GM12878 (cell line): ENCODE results near the gene SERP1. TPM values are rescaled to one million over a fixed set of nuclear protein-coding genes. Genes with fewer than 3 reads are reported as not detected.

Experiments used
- ATAC-seq: fragments of 200-7000 bp; cut with Tn5 transposase; 3 replicates; pipeline ENCODE4 v1.9.1; 2020; ENCODE audit warnings: mild to moderate bottlenecking, moderate library complexity
- BruUV-seq: library from RNA; stranded (reverse); fragments of 400-500 nt; replicated peaks from 2 replicates; lab custom pipeline; 2021; lab: Mats Ljungman, UMichigan
- CTCF ChIA-PET: fragments of 300-600 bp; sonication (Branson Sonifier 250); formaldehyde crosslinking; extraction: SDS; loops from one replicate; lab custom pipeline; 2021; ENCODE audit warnings: inconsistent platforms; lab: Yijun Ruan, JAX
- POLR2A ChIA-PET: fragments of 350-600 bp; formaldehyde crosslinking; extraction: SDS; loops from one replicate; lab custom pipeline; 2021; ENCODE audit warnings: inconsistent platforms; lab: Charles Lee
- RAD21 ChIA-PET: fragments of 300-600 bp; sonication (Branson Sonifier 250); formaldehyde crosslinking; loops from one replicate; lab custom pipeline; 2023; ENCODE audit warnings: antibody characterized with exemption; ENCODE audit not compliant: unreplicated experiment; lab: Charles Lee
- SMC1A ChIA-PET: fragments of 300-600 bp; sonication (Branson Sonifier 250); formaldehyde crosslinking; loops from one replicate; lab custom pipeline; 2023; ENCODE audit not compliant: unreplicated experiment, uncharacterized antibody; lab: Charles Lee
- DNase-seq: peaks from one replicate; pipeline ENCODE4 v3.0.0-alpha.2; 2011; ENCODE audit warnings: low read depth, low spot score
- FAIRE-seq: peaks from 3 replicates; lab custom pipeline; 2011; peaks lifted over from hg19 to GRCh38; lab: Jason Lieb, UNC
- H2AFZ ChIP-seq: 2 replicates; pipeline ENCODE4 v1.6.0; 2011; ENCODE audit warnings: low read depth, low read length, control low read depth; ENCODE audit not compliant: control insufficient read depth
- H3K27ac ChIP-seq: 2 replicates; pipeline ENCODE4 v1.5.1; 2011; ENCODE audit warnings: control low read depth; ENCODE audit not compliant: control insufficient read depth, insufficient read depth
- H3K27me3 ChIP-seq, 2 experiments: replicated peaks in 1 of 2; 2 replicates each; pipeline versions ENCODE4 v1.6.0 to v1.6.1; 2011; ENCODE audit warnings: low read length in 1 of 2; ENCODE audit not compliant: control insufficient read depth in 2 of 2, insufficient read depth in 2 of 2
- H3K36me3 ChIP-seq, 2 experiments: 2 replicates each; pipeline ENCODE4 v1.5.1; 2011; ENCODE audit warnings: low read length in 1 of 2; ENCODE audit not compliant: control insufficient read depth in 2 of 2, insufficient read depth in 2 of 2
- H3K4me1 ChIP-seq: 2 replicates; pipeline ENCODE4 v1.6.1; 2011; ENCODE audit warnings: mild to moderate bottlenecking, low read length, moderate library complexity, mixed read lengths; ENCODE audit not compliant: control insufficient read depth, insufficient read depth
- H3K4me2 ChIP-seq: 2 replicates; pipeline ENCODE4 v1.6.0; 2011; ENCODE audit warnings: control low read depth; ENCODE audit not compliant: control insufficient read depth, insufficient read depth
- H3K4me3 ChIP-seq: fragments of 200-600 bp; sonication (generic); 2 replicates; pipeline ENCODE4 v1.5.1; 2016
- H3K79me2 ChIP-seq: 2 replicates; pipeline ENCODE4 v1.6.0; 2011; ENCODE audit warnings: low read length; ENCODE audit not compliant: control insufficient read depth, insufficient read depth
- H3K9ac ChIP-seq: 2 replicates; pipeline ENCODE4 v1.8.0; 2011; ENCODE audit warnings: low read length, control low read depth, mixed read lengths; ENCODE audit not compliant: control insufficient read depth, insufficient read depth
- H3K9me3 ChIP-seq: replicated peaks from 3 replicates; pipeline ENCODE4 v1.5.1; 2011; ENCODE audit warnings: mild to moderate bottlenecking, low read length; ENCODE audit not compliant: control insufficient read depth, insufficient read depth
- H4K20me1 ChIP-seq: 2 replicates; pipeline ENCODE4 v1.6.0; 2011; ENCODE audit not compliant: control insufficient read depth, insufficient read depth
- BCL3 ChIP-seq: IDR thresholded peaks from 2 replicates; pipeline ENCODE4 v1.6.1; 2011; ENCODE audit warnings: borderline replicate concordance, low read depth, mild to moderate bottlenecking, moderate library complexity, low read length; ENCODE audit not compliant: insufficient read depth, poor library complexity, severe bottlenecking
- GATAD2B ChIP-seq: fragments of 450-650 bp; conservative IDR thresholded peaks from 2 replicates; pipeline ENCODE4 v1.6.1; 2017; ENCODE audit warnings: low read depth, mild to moderate bottlenecking, moderate library complexity
- NFYA ChIP-seq: IDR thresholded peaks from 2 replicates; pipeline ENCODE4 v1.6.1; 2011; ENCODE audit warnings: low read depth, mild to moderate bottlenecking, low read length, improper control_type of control experiment, borderline replicate concordance
- POLR2AphosphoS5 ChIP-seq: IDR thresholded peaks from 2 replicates; pipeline ENCODE4 v1.6.1; 2011; ENCODE audit warnings: mild to moderate bottlenecking, low read length, inconsistent platforms
- RAD51 ChIP-seq: fragments of 450-650 bp; IDR thresholded peaks from 2 replicates; pipeline ENCODE4 v1.6.1; 2016; ENCODE audit warnings: moderate library complexity, mild to moderate bottlenecking, inconsistent platforms
- RELA ChIP-seq: fragments of 450-650 bp; IDR thresholded peaks from 2 replicates; pipeline ENCODE4 v1.8.0; 2014; ENCODE audit warnings: borderline replicate concordance; ENCODE audit not compliant: partially characterized antibody
- SIX5 ChIP-seq: IDR thresholded peaks from 2 replicates; pipeline ENCODE4 v1.6.1; 2011; ENCODE audit warnings: mild to moderate bottlenecking, low read depth, low read length, moderate library complexity; ENCODE audit not compliant: severe bottlenecking
- STAT3 ChIP-seq: IDR thresholded peaks from 2 replicates; pipeline ENCODE4 v1.6.1; 2011; ENCODE audit warnings: low read depth, low read length, improper control_type of control experiment
- SUPT20H ChIP-seq: IDR thresholded peaks from 2 replicates; pipeline ENCODE4 v1.6.1; 2011; ENCODE audit warnings: low read depth, mild to moderate bottlenecking, low read length, moderate library complexity, borderline replicate concordance; ENCODE audit not compliant: control insufficient read depth
- ZBED1 ChIP-seq: IDR thresholded peaks from 2 replicates; pipeline ENCODE4 v1.6.1; 2016; ENCODE audit warnings: borderline replicate concordance
- WGBS: methylation state at CpG from one replicate; pipeline ENCODE4 v1.1.6; 2016; ENCODE audit warnings: low lambda C conversion rate; ENCODE audit not compliant: insufficient replicate concordance, insufficient coverage; ENCODE audit errors: missing lambda C conversion rate; 5-methylcytosine and 5-hydroxymethylcytosine counted together
- in situ Hi-C: fragments of 300-500 bp; cut with MboI; formaldehyde crosslinking; loops from 9 replicates; pipeline ENCODE4 v1.14.3; 2018; ENCODE audit warnings: mixed read lengths
- intact Hi-C: fragments of 100-400 bp; cut with micrococcal nuclease; formaldehyde crosslinking; loops from one replicate; pipeline ENCODE4 v1.14.2; 2022; ENCODE audit not compliant: unreplicated experiment
- polyA plus RNA-seq, 11 experiments: library from polyadenylated mRNA; depleted of rRNA in 4 of 11; unstranded in 6 of 11; stranded (reverse) in 5 of 11; fragments of >200 nt; fragmentation: Nextera tagmentation in 4 of 11; fragmentation: Illumina TruSeq in 1 of 11; extraction: Ambion mirVana in 4 of 11; extraction: Trizol in 1 of 11; gene quantifications; 1 replicate in 1 of 11; 2 replicates in 10 of 11; pipeline versions ENCODE4 v1.2.1 to v1.2.3, GENCODE V29; 2011 to 2016; ENCODE audit warnings: inconsistent platforms in 2 of 11, missing spikeins in 2 of 11, low read depth in 1 of 11
- total RNA-seq, 4 experiments: library from RNA; depleted of rRNA in 3 of 4; stranded (reverse); fragments of >200 nt in 3 of 4; fragmentation: Illumina TruSeq in 1 of 4; extraction: Trizol in 1 of 4; gene quantifications; 2 replicates each; pipeline versions ENCODE4 v1.2.1 to v1.2.3, GENCODE V29; 2013 to 2021
- TF ChIP-seq, protein P1 (sequence below): fragments of 450-650 bp; IDR thresholded peaks from 2 replicates; pipeline ENCODE4 v1.6.1; 2017; ENCODE audit warnings: mild to moderate bottlenecking, moderate library complexity

SERP1 gene
- total and polyA plus RNA-seq, 10 of the 15 experiments (the other 5 are each of a cell fraction or from before 2014, with no cell fraction given) = 31.1 to 242 (median 87.0) TPM

- TF ChIP-seq BCL3 (no peak), SIX5 (no peak), RAD51 (no peak), POLR2AphosphoS5 (no peak), SUPT20H (no peak)
- TF ChIP-seq, all 136 proteins: peak for 0
Observed at GRCh38 chr3:150543128-150543527, 3.2 kb downstream of the SERP1 start (continued).

DNA sequence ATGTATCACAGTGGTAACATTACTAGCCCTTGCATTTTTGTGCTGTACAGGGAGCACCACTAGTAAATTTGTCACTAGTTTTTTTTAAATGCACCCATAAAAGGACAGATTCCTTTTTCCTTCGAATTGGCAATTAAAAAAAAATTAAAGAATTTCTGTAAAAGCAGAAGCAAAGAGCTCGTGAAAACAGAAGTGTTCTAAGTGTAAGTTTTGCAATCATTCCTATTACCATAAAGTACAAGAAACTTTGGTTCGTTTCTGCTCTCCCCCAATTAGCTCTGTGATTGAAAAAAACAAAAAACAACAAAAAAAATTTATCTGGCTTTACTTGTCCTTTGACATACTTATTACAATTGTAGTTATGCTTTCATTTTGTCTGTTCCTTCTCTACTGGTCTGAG is 5.3 kb downstream of the SERP1 start:
- no peak for ATAC-seq

More for the DNA sequence above, 5.3 kb downstream of the SERP1 start:
- intact Hi-C loops (loop anchor here (5.0 kb wide), 1 partner anchor 181 kb away; no protein-coding TSS in a partner anchor), in situ Hi-C loops (loop anchor here (10.0 to 25.0 kb wide), 2 partner anchors 596 to 734 kb away; partner anchors contain the start of gene P2RY14)
- DNase-seq (no peak), FAIRE-seq (no peak)
- WGBS = 93% methylated on average over 3 of the region's 3 CpGs
- Histone ChIP-seq H3K4me3 (no peak overlapping the region), H3K79me2 (peaks cover 34% of the 10 kb centered on the region), H3K36me3 (peaks cover 0 to 4% of the 10 kb centered on the region in 2 experiments; a peak in 1 of 4 replicates), H3K9me3 (no peaks in the 10 kb centered on the region), H3K27me3 (no peaks in the 10 kb centered on the region), H4K20me1 (no peaks in the 10 kb centered on the region; the same call in 1 of the 2 replicates), H2AFZ (no peak overlapping the region), H3K4me1 (no peaks in the 10 kb centered on the region), H3K4me2 (no peak overlapping the region), H3K27ac (no peak overlapping the region), H3K9ac (no peak overlapping the region)
- ChIA-PET POLR2A (interaction anchor here (1.4 kb wide), 1 partner anchor 61 kb away, joined by 4 read pairs; no protein-coding TSS in a partner anchor), CTCF (interaction anchor here (1.1 to 1.4 kb wide), 3 partner anchors 13 to 605 kb away, joined by 3 to 4 read pairs (median 3); no protein-coding TSS in a partner anchor), RAD21 (interaction anchor here (1.6 kb wide), 1 partner anchor 58 kb away, joined by 3 read pairs; no protein-coding TSS in a partner anchor), SMC1A (interaction anchor here (0.8 to 1.9 kb wide), 4 partner anchors 10 to 223 kb away, joined by 3 to 6 read pairs (median 4); partner anchors contain the start of gene ERICH6)
- TF ChIP-seq ZBED1 (no peak), NFYA (no peak), RELA (no peak), GATAD2B (no peak), STAT3 (no peak)
- TF ChIP-seq, protein P1, sequence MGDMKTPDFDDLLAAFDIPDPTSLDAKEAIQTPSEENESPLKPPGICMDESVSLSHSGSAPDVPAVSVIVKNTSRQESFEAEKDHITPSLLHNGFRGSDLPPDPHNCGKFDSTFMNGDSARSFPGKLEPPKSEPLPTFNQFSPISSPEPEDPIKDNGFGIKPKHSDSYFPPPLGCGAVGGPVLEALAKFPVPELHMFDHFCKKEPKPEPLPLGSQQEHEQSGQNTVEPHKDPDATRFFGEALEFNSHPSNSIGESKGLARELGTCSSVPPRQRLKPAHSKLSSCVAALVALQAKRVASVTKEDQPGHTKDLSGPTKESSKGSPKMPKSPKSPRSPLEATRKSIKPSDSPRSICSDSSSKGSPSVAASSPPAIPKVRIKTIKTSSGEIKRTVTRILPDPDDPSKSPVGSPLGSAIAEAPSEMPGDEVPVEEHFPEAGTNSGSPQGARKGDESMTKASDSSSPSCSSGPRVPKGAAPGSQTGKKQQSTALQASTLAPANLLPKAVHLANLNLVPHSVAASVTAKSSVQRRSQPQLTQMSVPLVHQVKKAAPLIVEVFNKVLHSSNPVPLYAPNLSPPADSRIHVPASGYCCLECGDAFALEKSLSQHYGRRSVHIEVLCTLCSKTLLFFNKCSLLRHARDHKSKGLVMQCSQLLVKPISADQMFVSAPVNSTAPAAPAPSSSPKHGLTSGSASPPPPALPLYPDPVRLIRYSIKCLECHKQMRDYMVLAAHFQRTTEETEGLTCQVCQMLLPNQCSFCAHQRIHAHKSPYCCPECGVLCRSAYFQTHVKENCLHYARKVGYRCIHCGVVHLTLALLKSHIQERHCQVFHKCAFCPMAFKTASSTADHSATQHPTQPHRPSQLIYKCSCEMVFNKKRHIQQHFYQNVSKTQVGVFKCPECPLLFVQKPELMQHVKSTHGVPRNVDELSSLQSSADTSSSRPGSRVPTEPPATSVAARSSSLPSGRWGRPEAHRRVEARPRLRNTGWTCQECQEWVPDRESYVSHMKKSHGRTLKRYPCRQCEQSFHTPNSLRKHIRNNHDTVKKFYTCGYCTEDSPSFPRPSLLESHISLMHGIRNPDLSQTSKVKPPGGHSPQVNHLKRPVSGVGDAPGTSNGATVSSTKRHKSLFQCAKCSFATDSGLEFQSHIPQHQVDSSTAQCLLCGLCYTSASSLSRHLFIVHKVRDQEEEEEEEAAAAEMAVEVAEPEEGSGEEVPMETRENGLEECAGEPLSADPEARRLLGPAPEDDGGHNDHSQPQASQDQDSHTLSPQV = no peak
- BruUV-seq = no TSS peak
